ENCODE data around the gene GALNT2. TPM values are rescaled to one million over a fixed set of nuclear protein-coding genes. Genes with fewer than 3 reads are reported as not detected.
A peak's percentile ranks its signal among the peaks of the same experiment; 100 is the strongest.

GALNT2 gene
- total and polyA plus RNA-seq, 4 experiments from 2014 or later, result 11.5 to 20.9 (median 15.8) TPM

DNA sequence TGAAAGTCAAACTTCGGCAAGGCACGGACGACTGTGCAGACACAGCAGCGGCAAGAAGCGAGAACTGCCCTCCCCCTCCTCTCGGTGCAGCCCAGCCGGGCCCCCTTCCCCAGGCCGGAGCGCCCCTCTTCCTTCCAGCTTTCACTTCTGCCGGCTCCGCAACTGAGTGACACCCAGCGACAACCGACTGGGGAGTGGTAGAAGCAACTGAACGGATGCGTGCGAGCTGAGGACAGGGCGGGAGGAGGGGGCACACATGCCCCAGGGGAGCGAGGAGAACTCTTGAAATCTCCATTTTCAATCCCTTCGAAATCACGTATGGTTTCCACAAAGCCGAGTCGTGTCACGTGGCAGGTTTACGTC, 212.5 kb downstream of the GALNT2 start:
- H3K27me3 ChIP-seq (ENCODE audit: insufficient read depth, low read length), result no peaks in the 10 kb centered on the region
- H3K4me1 Mint-ChIP-seq, result peaks cover 4 to 27% (median 8%) of the 10 kb centered on the region in 4 donors
- peaks cover 8% of the 10 kb centered on the region for H3K4me1 ChIP-seq (ENCODE audit: insufficient read depth, low read length)
- DNase-seq, result no peak
- intact Hi-C loops (cut with micrococcal nuclease), result no loop called here
- peak overlapping the region in 1 of 7 donors; percentile 70 for H3K27ac Mint-ChIP-seq
- H3K27me3 Mint-ChIP-seq, result no peaks in the 10 kb centered on the region
- peak overlapping the region in 1 of 8 donors; percentile 5 for H3K4me3 Mint-ChIP-seq
- no peaks in the 10 kb centered on the region for H3K9me3 Mint-ChIP-seq
- ChIA-PET CTCF (ENCODE audit: partially characterized antibody) (no interaction called here), POLR2A (ENCODE audit: partially characterized antibody) (no interaction called here)
- H3K4me3 ChIP-seq (ENCODE audit: low read length in 2 of 2), result no peak overlapping the region
- no peaks in the 10 kb centered on the region for H3K9me3 ChIP-seq (ENCODE audit: control insufficient read depth in 1 of 2, low read length in 2 of 2)
- peaks cover 23 to 41% of the 10 kb centered on the region in 2 donors for H3K36me3 Mint-ChIP-seq
- H3K36me3 ChIP-seq (ENCODE audit: insufficient read depth, low read length), result peaks cover 6% of the 10 kb centered on the region
- no peak overlapping the region for H3K27ac ChIP-seq (ENCODE audit: low read depth, low read length)

DNA sequence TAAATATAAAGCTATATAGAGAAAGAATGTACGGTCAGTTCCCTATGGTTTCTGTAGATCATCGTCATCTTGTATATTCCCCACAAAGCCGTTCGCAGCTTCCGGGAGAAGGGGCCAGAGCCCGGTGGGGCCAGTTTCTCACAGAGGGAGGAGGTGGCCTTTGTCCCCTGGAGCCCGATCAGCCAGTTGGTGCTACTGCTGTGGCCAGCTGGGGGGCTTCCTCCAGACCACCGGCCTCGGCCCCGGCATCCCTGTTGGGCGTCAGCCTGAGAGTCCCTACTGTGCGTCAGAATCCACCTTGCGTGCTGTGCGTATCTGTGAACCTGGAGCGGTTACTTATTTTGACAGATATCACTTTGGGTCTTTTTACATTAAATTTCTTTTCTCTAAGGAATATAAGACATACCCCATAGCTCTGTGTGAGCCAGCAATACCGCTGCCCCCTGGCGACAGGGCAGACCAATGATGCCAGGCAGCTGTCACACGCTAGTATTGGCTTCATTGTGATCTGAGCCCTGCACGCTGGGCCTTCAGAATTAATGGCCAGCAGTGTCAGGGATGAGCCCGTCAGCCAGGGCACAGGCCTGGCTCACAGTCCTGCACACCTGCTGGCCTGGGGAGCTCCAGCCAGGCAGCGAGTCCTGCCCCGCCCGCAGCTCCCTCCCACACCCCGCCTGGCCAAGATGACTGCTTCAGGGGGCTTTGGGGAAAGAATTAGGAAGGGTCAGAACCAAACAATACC, 213.2 kb downstream of the GALNT2 start:
- CTCF ChIA-PET (ENCODE audit: partially characterized antibody), result no interaction called here
- POLR2A ChIA-PET (ENCODE audit: partially characterized antibody), result no interaction called here
- H3K36me3 Mint-ChIP-seq, result peaks cover 23 to 37% of the 10 kb centered on the region in 2 donors
- no peaks in the 10 kb centered on the region for H3K9me3 Mint-ChIP-seq
- peaks cover 4 to 27% (median 8%) of the 10 kb centered on the region in 4 donors for H3K4me1 Mint-ChIP-seq
- no peaks in the 10 kb centered on the region for H3K27me3 Mint-ChIP-seq
- H3K4me3 ChIP-seq (ENCODE audit: low read length in 2 of 2), result no peak overlapping the region
- H3K27ac Mint-ChIP-seq, result peak overlapping the region in 1 of 7 donors; percentile 70
- DNase-seq, result no peak
- H3K9me3 ChIP-seq (ENCODE audit: control insufficient read depth in 1 of 2, low read length in 2 of 2), result no peaks in the 10 kb centered on the region
- H3K27me3 ChIP-seq (ENCODE audit: insufficient read depth, low read length), result no peaks in the 10 kb centered on the region
- intact Hi-C loops (cut with micrococcal nuclease), result no loop called here
- no peak overlapping the region for H3K27ac ChIP-seq (ENCODE audit: low read depth, low read length)
- H3K36me3 ChIP-seq (ENCODE audit: insufficient read depth, low read length), result peaks cover 6% of the 10 kb centered on the region
- peak overlapping the region in 1 of 8 donors; percentile 5 for H3K4me3 Mint-ChIP-seq
- H3K4me1 ChIP-seq (ENCODE audit: insufficient read depth, low read length), result peaks cover 8% of the 10 kb centered on the region

DNA sequence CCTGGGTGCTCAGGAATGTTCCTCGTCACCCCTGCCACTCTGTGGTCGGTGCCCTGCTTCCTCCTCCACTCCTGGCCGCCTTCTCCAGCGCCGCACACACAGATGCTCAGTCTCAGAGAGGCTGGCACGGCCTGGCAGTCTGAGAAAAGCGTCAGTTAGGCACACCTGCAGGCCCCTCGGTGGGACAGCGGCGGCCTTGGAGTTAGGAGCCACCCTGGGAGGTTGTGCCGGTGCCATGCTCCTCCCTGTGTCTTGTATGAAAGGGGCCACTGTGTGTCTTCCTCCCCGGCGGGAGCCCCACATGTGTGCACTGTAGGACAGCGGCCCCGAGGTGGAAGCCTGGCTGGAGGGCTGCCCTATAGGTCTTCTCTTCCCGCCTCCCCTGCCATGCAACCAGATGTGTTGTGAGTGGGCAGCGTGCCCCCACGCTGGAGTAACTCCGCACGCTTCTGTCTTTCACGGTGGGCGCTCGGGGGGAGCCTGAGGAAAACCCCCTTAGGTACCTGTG, 213.9 kb downstream of the GALNT2 start:
- ChIA-PET POLR2A (ENCODE audit: partially characterized antibody) (interaction anchor here (0.9 kb wide), 1 partner anchor 11 kb away, joined by 3 read pairs; no protein-coding TSS in a partner anchor), CTCF (ENCODE audit: partially characterized antibody) (no interaction called here)
- H3K27me3 Mint-ChIP-seq, result no peaks in the 10 kb centered on the region
- H3K27ac Mint-ChIP-seq, result no peak overlapping the region
- no peaks in the 10 kb centered on the region for H3K9me3 Mint-ChIP-seq
- no peak for DNase-seq
- peaks cover 6% of the 10 kb centered on the region for H3K36me3 ChIP-seq (ENCODE audit: insufficient read depth, low read length)
- H3K27me3 ChIP-seq (ENCODE audit: insufficient read depth, low read length), result no peaks in the 10 kb centered on the region
- intact Hi-C loops (cut with micrococcal nuclease), result no loop called here
- peaks cover 23 to 33% of the 10 kb centered on the region in 2 donors for H3K36me3 Mint-ChIP-seq
- no peak overlapping the region for H3K4me3 Mint-ChIP-seq
- H3K9me3 ChIP-seq (ENCODE audit: control insufficient read depth in 1 of 2, low read length in 2 of 2), result no peaks in the 10 kb centered on the region
- peaks cover 8% of the 10 kb centered on the region for H3K4me1 ChIP-seq (ENCODE audit: insufficient read depth, low read length)
- H3K27ac ChIP-seq (ENCODE audit: low read depth, low read length), result no peak overlapping the region
- peaks cover 4 to 27% (median 8%) of the 10 kb centered on the region in 4 donors for H3K4me1 Mint-ChIP-seq
- H3K4me3 ChIP-seq (ENCODE audit: low read length in 2 of 2), result no peak overlapping the region

DNA sequence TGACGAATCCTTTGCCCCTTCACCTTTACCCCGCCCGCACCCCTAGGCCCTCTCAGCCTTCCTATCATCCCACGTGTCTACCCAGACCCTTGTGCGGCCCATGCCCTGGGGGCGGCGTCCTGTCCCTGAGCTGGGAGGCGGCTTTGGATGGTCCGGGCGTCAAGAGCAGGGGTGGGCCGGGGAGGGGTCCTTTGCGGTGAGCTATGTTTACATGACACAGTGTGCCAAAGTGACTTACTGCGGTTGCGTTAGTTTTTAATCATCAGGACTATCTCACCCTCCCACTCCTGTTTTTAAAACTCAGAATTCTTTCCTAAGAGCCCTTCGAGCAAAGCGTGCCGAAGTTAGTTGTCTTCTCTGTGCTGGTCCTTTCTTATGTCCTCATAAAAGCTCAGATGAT, 214.5 kb downstream of the GALNT2 start:
- intact Hi-C loops (cut with micrococcal nuclease), result no loop called here
- Mint-ChIP-seq H3K27ac (no peak overlapping the region), H3K4me3 (no peak overlapping the region), H3K27me3 (no peaks in the 10 kb centered on the region), H3K4me1 (peaks cover 4 to 27% (median 8%) of the 10 kb centered on the region in 4 donors), H3K36me3 (peaks cover 23 to 28% of the 10 kb centered on the region in 2 donors), H3K9me3 (no peaks in the 10 kb centered on the region)
- CTCF ChIA-PET (ENCODE audit: partially characterized antibody), result no interaction called here
- Histone ChIP-seq H3K27ac (ENCODE audit: low read depth, low read length) (no peak overlapping the region), H3K4me1 (ENCODE audit: insufficient read depth, low read length) (peaks cover 8% of the 10 kb centered on the region), H3K4me3 (ENCODE audit: low read length in 2 of 2) (no peak overlapping the region), H3K9me3 (ENCODE audit: control insufficient read depth in 1 of 2, low read length in 2 of 2) (no peaks in the 10 kb centered on the region), H3K27me3 (ENCODE audit: insufficient read depth, low read length) (no peaks in the 10 kb centered on the region), H3K36me3 (ENCODE audit: insufficient read depth, low read length) (peaks cover 1% of the 10 kb centered on the region)
- DNase-seq, result no peak
- POLR2A ChIA-PET (ENCODE audit: partially characterized antibody), result interaction anchor here (0.9 kb wide), 1 partner anchor 11 kb away, joined by 3 read pairs; no protein-coding TSS in a partner anchor

DNA sequence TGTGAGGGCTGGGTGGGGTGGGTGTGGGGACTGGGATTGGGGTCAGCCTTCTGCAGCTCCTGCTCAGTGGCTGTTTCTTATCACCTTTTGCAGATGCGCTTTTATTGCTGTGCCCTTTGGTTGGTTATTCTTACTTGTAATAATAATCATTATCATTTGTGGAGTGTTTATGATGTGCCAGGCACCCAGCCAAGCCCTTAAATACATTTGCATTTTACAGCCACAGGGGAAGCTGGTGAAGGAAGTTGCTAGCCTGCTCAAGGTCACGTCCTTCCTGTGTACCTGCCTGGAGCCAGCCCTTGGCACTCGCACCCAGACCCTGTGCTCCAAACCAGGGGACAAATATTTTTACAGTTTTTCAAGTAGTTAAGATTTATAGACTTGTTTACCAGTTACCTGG, 215.1 kb downstream of the GALNT2 start:
- H3K4me1 Mint-ChIP-seq, result peaks cover 4 to 25% (median 8%) of the 10 kb centered on the region in 4 donors

DNA sequence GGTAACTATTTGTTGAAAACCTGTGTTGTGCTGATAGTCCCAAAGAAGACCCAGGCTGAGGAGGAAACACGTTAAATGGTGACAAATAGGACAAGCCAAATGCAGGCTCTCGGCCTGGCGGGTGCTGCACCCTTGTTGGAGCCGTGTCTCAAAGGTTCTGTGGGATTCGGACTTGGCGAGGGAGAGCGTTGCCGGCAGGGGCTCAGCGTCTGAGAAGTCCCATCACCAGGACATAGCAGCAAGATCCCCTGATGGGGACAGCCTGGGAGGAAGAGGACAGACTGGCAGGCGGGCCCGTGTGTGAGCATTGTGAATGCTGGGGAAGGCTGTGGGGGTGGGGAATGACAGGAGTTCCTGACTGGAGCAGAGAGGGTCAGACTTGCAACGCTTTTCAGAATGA, 216.6 kb downstream of the GALNT2 start:
- Mint-ChIP-seq H3K9me3 (no peaks in the 10 kb centered on the region), H3K4me1 (peaks cover 4 to 15% (median 8%) of the 10 kb centered on the region in 4 donors), H3K27ac (no peak overlapping the region), H3K36me3 (peaks cover 11 to 13% of the 10 kb centered on the region in 2 donors), H3K27me3 (no peaks in the 10 kb centered on the region), H3K4me3 (no peak overlapping the region)
- no peaks in the 10 kb centered on the region for H3K27me3 ChIP-seq (ENCODE audit: insufficient read depth, low read length)
- intact Hi-C loops (cut with micrococcal nuclease), result no loop called here
- no peaks in the 10 kb centered on the region for H3K36me3 ChIP-seq (ENCODE audit: insufficient read depth, low read length)
- no peak overlapping the region for H3K27ac ChIP-seq (ENCODE audit: low read depth, low read length)
- CTCF ChIA-PET (ENCODE audit: partially characterized antibody), result no interaction called here
- H3K4me3 ChIP-seq (ENCODE audit: low read length in 2 of 2), result no peak overlapping the region
- H3K9me3 ChIP-seq (ENCODE audit: control insufficient read depth in 1 of 2, low read length in 2 of 2), result no peaks in the 10 kb centered on the region
- peaks cover 8% of the 10 kb centered on the region for H3K4me1 ChIP-seq (ENCODE audit: insufficient read depth, low read length)
- POLR2A ChIA-PET (ENCODE audit: partially characterized antibody), result no interaction called here
- DNase-seq, result no peak

More for the DNA sequence above, 215.1 kb downstream of the GALNT2 start:
- ChIA-PET CTCF (ENCODE audit: partially characterized antibody) (no interaction called here), POLR2A (ENCODE audit: partially characterized antibody) (interaction anchor here (0.9 kb wide), 1 partner anchor 12 kb away, joined by 3 read pairs; no protein-coding TSS in a partner anchor)
- DNase-seq, result no peak
- intact Hi-C loops (cut with micrococcal nuclease), result no loop called here
- no peaks in the 10 kb centered on the region for H3K27me3 Mint-ChIP-seq
- H3K27ac Mint-ChIP-seq, result peak overlapping the region in 5 of 7 donors; percentile 19 to 83 (median 66)
- peaks cover 8% of the 10 kb centered on the region for H3K4me1 ChIP-seq (ENCODE audit: insufficient read depth, low read length)
- H3K27ac ChIP-seq (ENCODE audit: low read depth, low read length), result no peak overlapping the region
- H3K36me3 Mint-ChIP-seq, result peaks cover 23% of the 10 kb centered on the region in 2 donors
- no peak overlapping the region for H3K4me3 Mint-ChIP-seq
- H3K27me3 ChIP-seq (ENCODE audit: insufficient read depth, low read length), result no peaks in the 10 kb centered on the region
- H3K9me3 ChIP-seq (ENCODE audit: control insufficient read depth in 1 of 2, low read length in 2 of 2), result no peaks in the 10 kb centered on the region
- no peaks in the 10 kb centered on the region for H3K9me3 Mint-ChIP-seq
- no peaks in the 10 kb centered on the region for H3K36me3 ChIP-seq (ENCODE audit: insufficient read depth, low read length)
- no peak overlapping the region for H3K4me3 ChIP-seq (ENCODE audit: low read length in 2 of 2)

DNA sequence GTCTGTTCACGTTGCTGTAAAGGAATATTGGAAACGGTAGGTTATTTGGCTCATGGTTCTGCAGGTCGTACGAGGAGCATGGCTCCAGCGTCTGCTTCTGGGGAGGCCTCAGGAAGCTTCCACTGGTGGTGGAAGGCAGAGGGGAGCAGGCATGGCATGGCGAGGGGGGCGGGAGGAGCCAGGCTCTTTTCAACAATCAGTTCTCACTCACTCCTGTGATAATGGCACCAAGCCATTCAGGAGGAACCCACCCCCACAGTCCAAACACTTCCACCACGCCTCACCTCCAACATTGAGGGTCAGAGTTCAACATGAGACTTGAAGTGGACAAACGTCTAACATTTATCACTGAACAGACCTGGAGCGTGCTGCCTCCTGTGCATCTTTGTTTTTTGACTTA, 217.9 kb downstream of the GALNT2 start:
- Mint-ChIP-seq H3K27ac (peak overlapping the region in 1 of 7 donors; percentile 41), H3K4me1 (peaks cover 4 to 15% (median 8%) of the 10 kb centered on the region in 4 donors), H3K4me3 (peak overlapping the region in 1 of 8 donors; percentile 18), H3K9me3 (no peaks in the 10 kb centered on the region), H3K27me3 (no peaks in the 10 kb centered on the region), H3K36me3 (peaks cover under 1 to 4% of the 10 kb centered on the region in 2 donors)
- no peak overlapping the region for H3K4me3 ChIP-seq (ENCODE audit: low read length in 2 of 2)
- no peaks in the 10 kb centered on the region for H3K27me3 ChIP-seq (ENCODE audit: insufficient read depth, low read length)
- no peak overlapping the region for H3K27ac ChIP-seq (ENCODE audit: low read depth, low read length)
- ChIA-PET CTCF (ENCODE audit: partially characterized antibody) (no interaction called here), POLR2A (ENCODE audit: partially characterized antibody) (no interaction called here)
- H3K4me1 ChIP-seq (ENCODE audit: insufficient read depth, low read length), result peaks cover 8% of the 10 kb centered on the region
- intact Hi-C loops (cut with micrococcal nuclease), result no loop called here
- no peaks in the 10 kb centered on the region for H3K9me3 ChIP-seq (ENCODE audit: control insufficient read depth in 1 of 2, low read length in 2 of 2)
- no peak for DNase-seq
- no peaks in the 10 kb centered on the region for H3K36me3 ChIP-seq (ENCODE audit: insufficient read depth, low read length)

Measured in CD4-positive, alpha-beta memory T cell (primary cell).